DND-41 (cell line): ENCODE measurements around the gene RAC2.

Source experiments
- EZH2 ChIP-seq: IDR thresholded peaks from 3 replicates; pipeline ENCODE4 v1.6.1; 2012; ENCODE audit warnings: borderline replicate concordance, low read depth, mild to moderate bottlenecking, moderate library complexity, low read length, inconsistent platforms; ENCODE audit not compliant: severe bottlenecking
- TF ChIP-seq, protein P1 (sequence below): IDR thresholded peaks from 2 replicates; pipeline ENCODE4 v1.5.1; 2012; ENCODE audit warnings: borderline replicate concordance, low read length, moderate library complexity, mild to moderate bottlenecking; ENCODE audit not compliant: poor library complexity, severe bottlenecking; ENCODE audit errors: extremely low read depth

DNA sequence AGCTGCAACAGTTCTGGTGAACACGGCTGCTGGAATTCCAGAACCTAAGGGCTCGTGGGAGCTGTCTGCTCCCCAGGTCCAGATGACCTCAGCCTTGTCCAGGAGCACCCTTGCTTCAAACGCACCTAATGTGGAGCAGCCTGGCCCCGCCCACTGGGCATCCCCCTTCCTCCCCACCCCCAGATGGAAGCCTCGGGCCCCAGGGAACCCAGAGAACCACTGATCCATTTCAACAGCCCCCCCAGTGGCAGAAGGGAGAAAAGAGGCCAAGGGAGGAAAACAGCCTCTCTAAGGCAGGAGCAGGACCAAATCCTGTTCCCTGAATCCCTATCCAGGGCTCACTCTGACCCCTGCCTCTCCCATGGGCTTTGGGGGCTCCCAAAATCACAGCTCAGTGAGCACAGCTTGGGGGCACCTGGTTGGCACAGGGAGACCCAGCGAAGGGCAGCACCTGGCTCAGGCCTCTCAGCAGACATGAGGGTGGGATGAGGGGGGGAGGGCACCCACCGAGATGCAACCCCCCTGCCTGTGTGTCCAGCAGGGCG lies 39.4 kb upstream of the RAC2 start:
- TF ChIP-seq, protein P1, sequence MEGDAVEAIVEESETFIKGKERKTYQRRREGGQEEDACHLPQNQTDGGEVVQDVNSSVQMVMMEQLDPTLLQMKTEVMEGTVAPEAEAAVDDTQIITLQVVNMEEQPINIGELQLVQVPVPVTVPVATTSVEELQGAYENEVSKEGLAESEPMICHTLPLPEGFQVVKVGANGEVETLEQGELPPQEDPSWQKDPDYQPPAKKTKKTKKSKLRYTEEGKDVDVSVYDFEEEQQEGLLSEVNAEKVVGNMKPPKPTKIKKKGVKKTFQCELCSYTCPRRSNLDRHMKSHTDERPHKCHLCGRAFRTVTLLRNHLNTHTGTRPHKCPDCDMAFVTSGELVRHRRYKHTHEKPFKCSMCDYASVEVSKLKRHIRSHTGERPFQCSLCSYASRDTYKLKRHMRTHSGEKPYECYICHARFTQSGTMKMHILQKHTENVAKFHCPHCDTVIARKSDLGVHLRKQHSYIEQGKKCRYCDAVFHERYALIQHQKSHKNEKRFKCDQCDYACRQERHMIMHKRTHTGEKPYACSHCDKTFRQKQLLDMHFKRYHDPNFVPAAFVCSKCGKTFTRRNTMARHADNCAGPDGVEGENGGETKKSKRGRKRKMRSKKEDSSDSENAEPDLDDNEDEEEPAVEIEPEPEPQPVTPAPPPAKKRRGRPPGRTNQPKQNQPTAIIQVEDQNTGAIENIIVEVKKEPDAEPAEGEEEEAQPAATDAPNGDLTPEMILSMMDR, result no peak
- no peak for TF ChIP-seq EZH2
